Aortic smooth muscle cell (primary cell): ENCODE measurements around the gene STAU1. TPM values are rescaled to one million over a fixed set of nuclear protein-coding genes. Genes with fewer than 3 reads are reported as not detected.

ENCODE experiments used
- total RNA-seq: library from RNA; depleted of rRNA; stranded (reverse); fragments of >200 nt; gene quantifications from 2 replicates; pipeline ENCODE4 v1.2.3, GENCODE V29; 2014

The STAU1 gene, protein sequence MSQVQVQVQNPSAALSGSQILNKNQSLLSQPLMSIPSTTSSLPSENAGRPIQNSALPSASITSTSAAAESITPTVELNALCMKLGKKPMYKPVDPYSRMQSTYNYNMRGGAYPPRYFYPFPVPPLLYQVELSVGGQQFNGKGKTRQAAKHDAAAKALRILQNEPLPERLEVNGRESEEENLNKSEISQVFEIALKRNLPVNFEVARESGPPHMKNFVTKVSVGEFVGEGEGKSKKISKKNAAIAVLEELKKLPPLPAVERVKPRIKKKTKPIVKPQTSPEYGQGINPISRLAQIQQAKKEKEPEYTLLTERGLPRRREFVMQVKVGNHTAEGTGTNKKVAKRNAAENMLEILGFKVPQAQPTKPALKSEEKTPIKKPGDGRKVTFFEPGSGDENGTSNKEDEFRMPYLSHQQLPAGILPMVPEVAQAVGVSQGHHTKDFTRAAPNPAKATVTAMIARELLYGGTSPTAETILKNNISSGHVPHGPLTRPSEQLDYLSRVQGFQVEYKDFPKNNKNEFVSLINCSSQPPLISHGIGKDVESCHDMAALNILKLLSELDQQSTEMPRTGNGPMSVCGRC
- 40.2 and 53.3 TPM in 2 replicates for total RNA-seq

DNA sequence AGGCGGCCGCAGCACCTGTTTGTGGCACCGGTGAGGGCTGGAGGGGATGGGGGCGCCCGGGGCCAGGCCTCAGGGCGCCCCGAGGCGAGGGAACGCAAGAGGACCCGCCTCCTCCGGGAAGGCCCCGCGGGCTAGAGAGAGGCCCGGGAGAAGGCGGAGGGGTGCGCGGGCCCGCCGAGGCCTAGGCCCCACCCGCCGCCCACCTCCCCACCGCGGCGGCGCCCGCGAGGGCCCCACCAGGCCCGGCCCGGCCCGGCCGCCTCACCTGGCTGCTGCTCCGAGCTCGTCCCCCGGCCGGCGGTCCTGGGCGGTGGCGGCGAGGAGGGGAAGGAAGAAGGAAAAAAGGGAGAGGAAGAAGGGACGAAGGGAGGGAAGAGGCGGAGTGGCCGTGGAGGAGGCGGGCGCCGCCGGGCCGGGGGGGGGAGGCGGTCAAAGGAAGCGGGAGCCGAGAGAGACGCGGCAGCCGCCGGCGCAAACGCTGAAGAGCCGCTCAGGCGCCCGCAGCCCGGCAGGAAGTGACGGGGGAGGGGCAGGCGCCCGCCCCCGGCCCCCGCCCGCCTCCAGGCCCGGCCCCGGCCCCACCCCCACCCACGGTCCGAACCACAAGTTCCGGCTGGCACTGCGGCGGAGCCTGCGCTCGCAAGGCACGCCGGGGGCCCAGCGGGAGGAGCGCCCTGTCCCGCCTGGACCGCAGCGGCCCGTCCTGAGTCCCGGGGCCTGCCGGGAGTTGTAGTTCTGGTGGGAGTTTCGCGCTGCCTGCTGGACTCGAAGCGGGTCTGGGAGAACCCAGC lies at the start of gene STAU1:
Gene STAU1 (minus strand): TSS at position 484 of the 791 bp plus-strand sequence. CDS start 22,133 bp downstream, outside the sequence.

DNA sequence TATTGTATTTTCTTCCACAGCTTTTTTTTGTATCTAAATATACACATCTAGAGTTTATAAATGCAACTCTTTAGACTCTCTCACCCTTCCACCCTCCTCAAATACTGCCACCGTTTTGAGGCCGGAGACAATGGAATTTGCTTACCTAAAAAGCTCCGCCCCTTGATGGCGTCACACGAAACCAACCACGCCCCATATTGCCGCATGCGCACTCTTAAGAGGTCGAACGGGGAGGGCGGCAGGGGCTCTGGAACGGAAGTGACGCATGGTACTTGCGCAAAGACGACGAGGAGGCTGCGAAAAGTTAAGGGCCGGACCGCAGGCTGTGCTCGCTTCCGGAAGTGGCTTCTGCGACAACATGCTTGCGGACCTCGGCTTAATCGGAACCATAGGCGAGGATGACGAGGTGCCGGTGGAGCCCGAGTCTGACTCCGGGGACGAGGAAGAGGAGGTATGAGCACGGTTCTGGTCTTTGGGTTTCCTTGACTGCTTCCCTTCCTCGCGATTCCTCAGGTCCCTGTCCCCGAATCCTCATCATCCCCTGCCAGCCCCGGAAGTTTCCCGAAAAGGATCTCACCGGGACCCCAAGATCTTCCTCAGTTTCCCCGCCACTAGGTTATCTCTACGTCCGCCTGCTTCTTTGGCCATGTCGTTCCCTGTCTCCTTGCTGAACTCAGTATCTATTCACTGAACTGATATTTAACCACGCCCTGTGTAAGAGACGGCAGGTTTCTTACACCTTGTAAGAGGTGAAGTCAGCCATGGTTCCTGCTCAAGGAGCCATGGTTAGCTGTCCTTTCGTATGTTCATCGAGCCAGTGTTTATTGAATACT lies 31.2 kb upstream of the STAU1 start, which contains the start of gene DDX27:
Gene DDX27 (plus strand): TSS at position 326 of the 833 bp plus-strand sequence. CDS start 33 bp downstream, at position 359.

Other genes starting within 250 kb of the STAU1 start
- 64.0 and 77.5 TPM in 2 replicates for gene CSE1L, start 142.0 kb downstream of the STAU1 start, total RNA-seq
- 26.1 and 36.3 TPM in 2 replicates for gene DDX27, start 31.1 kb upstream of the STAU1 start, total RNA-seq
- 49.4 and 54.6 TPM in 2 replicates for gene ZNFX1, start 89.7 kb upstream of the STAU1 start, total RNA-seq